ENCODE results near the gene GID8. TPM values are rescaled to one million over a fixed set of nuclear protein-coding genes. Genes with fewer than 3 reads are reported as not detected.

The GID8 gene
- total and polyA plus RNA-seq, 4 donors = 11.0 to 35.4 (median 23.7) TPM

GRCh38 chr20:62947532-62948300, 9.8 kb downstream of the GID8 start:
- peaks cover 0 to 11% (median 5%) of the 10 kb centered on the region in 5 donors for H3K4me1 ChIP-seq (ENCODE audit: control insufficient read depth in 5 of 5, insufficient read depth in 5 of 5, low read length in 5 of 5)
- H3K27me3 ChIP-seq (ENCODE audit: control insufficient read depth in 3 of 3, insufficient read depth in 3 of 3, low read length in 2 of 3) = no peaks in the 10 kb centered on the region
- no peak overlapping the region for H3K27ac ChIP-seq (ENCODE audit: low read depth in 1 of 2, low read length in 1 of 2)
- 96 to 97% methylated on average over 17 of the region's 17 CpGs for WGBS, 2 donors
- DNase-seq (no peak), ATAC-seq (ENCODE audit: insufficient read depth, low FRiP score) (no peak)
- H3K4me3 ChIP-seq = no peak overlapping the region
- TF ChIP-seq, protein P1, sequence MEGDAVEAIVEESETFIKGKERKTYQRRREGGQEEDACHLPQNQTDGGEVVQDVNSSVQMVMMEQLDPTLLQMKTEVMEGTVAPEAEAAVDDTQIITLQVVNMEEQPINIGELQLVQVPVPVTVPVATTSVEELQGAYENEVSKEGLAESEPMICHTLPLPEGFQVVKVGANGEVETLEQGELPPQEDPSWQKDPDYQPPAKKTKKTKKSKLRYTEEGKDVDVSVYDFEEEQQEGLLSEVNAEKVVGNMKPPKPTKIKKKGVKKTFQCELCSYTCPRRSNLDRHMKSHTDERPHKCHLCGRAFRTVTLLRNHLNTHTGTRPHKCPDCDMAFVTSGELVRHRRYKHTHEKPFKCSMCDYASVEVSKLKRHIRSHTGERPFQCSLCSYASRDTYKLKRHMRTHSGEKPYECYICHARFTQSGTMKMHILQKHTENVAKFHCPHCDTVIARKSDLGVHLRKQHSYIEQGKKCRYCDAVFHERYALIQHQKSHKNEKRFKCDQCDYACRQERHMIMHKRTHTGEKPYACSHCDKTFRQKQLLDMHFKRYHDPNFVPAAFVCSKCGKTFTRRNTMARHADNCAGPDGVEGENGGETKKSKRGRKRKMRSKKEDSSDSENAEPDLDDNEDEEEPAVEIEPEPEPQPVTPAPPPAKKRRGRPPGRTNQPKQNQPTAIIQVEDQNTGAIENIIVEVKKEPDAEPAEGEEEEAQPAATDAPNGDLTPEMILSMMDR (IDR thresholded peaks at IDR 0.05; ENCODE audit: control extremely low read depth, extremely low read depth) = no peak
- H3K36me3 ChIP-seq (ENCODE audit: control insufficient read depth in 4 of 4, insufficient read depth in 4 of 4, low read length in 4 of 4) = peaks cover 16 to 60% (median 37%) of the 10 kb centered on the region in 4 donors
- peaks cover 0 to 2% (median 0%) of the 10 kb centered on the region in 4 donors for H3K9me3 ChIP-seq (ENCODE audit: control insufficient read depth in 4 of 4, insufficient read depth in 3 of 4, low read length in 3 of 4)
- no peak overlapping the region for H3K9ac ChIP-seq (ENCODE audit: insufficient read depth in 1 of 2, low read length in 2 of 2)

DNA sequence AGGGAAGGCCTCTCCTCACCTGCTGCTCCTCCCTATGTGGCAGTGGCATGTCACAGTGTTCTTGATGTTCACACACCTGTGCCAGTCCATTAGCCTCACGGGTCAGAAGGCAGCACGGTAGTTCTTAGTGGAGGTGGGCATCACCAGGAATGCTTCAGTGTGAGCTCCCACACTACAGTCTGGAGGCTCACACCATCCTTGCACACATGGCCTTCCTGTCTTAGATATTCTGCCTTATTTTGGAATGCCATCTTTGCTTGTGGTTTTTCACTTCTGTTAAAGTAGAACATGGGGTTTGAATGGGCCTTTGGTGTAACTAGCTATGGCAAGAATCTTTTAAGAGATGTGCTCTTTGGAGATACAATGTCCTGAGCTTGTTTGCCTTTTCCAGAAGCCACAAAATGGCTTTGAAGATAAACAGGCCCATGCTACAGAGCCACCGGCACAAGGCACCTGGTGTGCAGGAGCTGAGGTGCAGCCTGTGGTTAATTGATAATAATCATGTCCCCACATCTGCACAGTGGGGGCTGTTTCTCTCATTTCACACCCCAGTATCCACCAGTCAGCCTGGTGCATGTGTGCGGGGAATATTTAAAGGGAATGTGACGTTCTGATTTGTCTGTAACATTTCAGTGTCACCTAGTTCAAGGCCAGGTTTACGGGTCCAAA, 11.3 kb downstream of the GID8 start:
- Histone ChIP-seq H3K4me3 (no peak overlapping the region), H3K36me3 (ENCODE audit: control insufficient read depth in 4 of 4, insufficient read depth in 4 of 4, low read length in 4 of 4) (peaks cover 13 to 50% (median 32%) of the 10 kb centered on the region in 4 donors), H3K9me3 (ENCODE audit: control insufficient read depth in 4 of 4, insufficient read depth in 3 of 4, low read length in 3 of 4) (peaks cover 0 to 2% (median 0%) of the 10 kb centered on the region in 4 donors), H3K9ac (ENCODE audit: insufficient read depth in 1 of 2, low read length in 2 of 2) (no peak overlapping the region), H3K27ac (ENCODE audit: low read depth in 1 of 2, low read length in 1 of 2) (no peak overlapping the region), H3K27me3 (ENCODE audit: control insufficient read depth in 3 of 3, insufficient read depth in 3 of 3, low read length in 2 of 3) (no peaks in the 10 kb centered on the region), H3K4me1 (ENCODE audit: control insufficient read depth in 5 of 5, insufficient read depth in 5 of 5, low read length in 5 of 5) (peaks cover 0 to 19% (median 18%) of the 10 kb centered on the region in 5 donors)
- no peak for DNase-seq
- no peak for ATAC-seq (ENCODE audit: insufficient read depth, low FRiP score)
- TF ChIP-seq, protein P1 (IDR thresholded peaks at IDR 0.05; ENCODE audit: control extremely low read depth, extremely low read depth) = no peak
- WGBS, 2 donors = 97% methylated on average over 6 of the region's 6 CpGs

DNA sequence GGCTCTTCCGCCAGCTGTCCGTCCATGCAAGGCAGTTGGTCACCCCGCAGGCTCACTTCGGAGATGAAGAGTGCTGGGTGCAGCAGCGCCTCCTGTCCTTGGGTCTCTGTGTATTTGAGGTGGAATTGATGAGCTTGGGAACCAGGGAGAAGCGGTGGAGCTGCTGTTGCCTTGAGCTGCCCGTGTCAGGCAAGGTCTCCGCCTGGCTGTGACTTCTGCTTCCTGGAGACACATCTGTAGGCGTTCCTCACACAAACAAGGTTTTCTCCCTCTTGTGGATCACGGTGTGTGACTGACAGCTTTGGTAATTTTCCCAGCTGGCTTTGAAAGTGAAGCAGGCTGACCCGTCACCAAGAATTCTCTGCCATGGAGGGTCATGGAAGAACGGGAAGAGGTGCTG, 12.0 kb downstream of the GID8 start:
- Histone ChIP-seq H3K27ac (ENCODE audit: low read depth in 1 of 2, low read length in 1 of 2) (no peak overlapping the region), H3K4me1 (ENCODE audit: control insufficient read depth in 5 of 5, insufficient read depth in 5 of 5, low read length in 5 of 5) (peaks cover 0 to 23% (median 20%) of the 10 kb centered on the region in 5 donors), H3K36me3 (ENCODE audit: control insufficient read depth in 4 of 4, insufficient read depth in 4 of 4, low read length in 4 of 4) (peaks cover 12 to 44% (median 29%) of the 10 kb centered on the region in 4 donors), H3K27me3 (ENCODE audit: control insufficient read depth in 3 of 3, insufficient read depth in 3 of 3, low read length in 2 of 3) (no peaks in the 10 kb centered on the region), H3K9ac (ENCODE audit: insufficient read depth in 1 of 2, low read length in 2 of 2) (no peak overlapping the region), H3K9me3 (ENCODE audit: control insufficient read depth in 4 of 4, insufficient read depth in 3 of 4, low read length in 3 of 4) (peaks cover 0 to 2% (median 0%) of the 10 kb centered on the region in 4 donors), H3K4me3 (no peak overlapping the region)
- TF ChIP-seq, protein P1 (IDR thresholded peaks at IDR 0.05; ENCODE audit: control extremely low read depth, extremely low read depth) = no peak
- ATAC-seq (ENCODE audit: insufficient read depth, low FRiP score) (no peak), DNase-seq (no peak)
- 88 to 92% methylated on average over 12 of the region's 12 CpGs for WGBS, 2 donors

Measured in lung (tissue), 12 donors.